ENCODE data around the gene MARK1. TPM values are rescaled to one million over a fixed set of nuclear protein-coding genes. Genes with fewer than 3 reads are reported as not detected.
A peak's percentile ranks its signal among the peaks of the same experiment; 100 is the strongest.

The MARK1 gene
- total RNA-seq, 1 experiment from 2014 or later: 1.3 TPM

- H3K79me2 ChIP-seq (ENCODE audit: low read length): no peaks in the 10 kb centered on the region
- H2AFZ ChIP-seq (ENCODE audit: low read length): no peak overlapping the region
- H3K9ac ChIP-seq (ENCODE audit: low read length): peak overlapping the region; percentile 48; the same call in 1 of the 2 replicates
- H3K27ac ChIP-seq (ENCODE audit: low read length): peak overlapping the region; percentile 41; the same call in 1 of the 2 replicates
- peaks cover 52% of the 10 kb centered on the region for H3K4me1 ChIP-seq (ENCODE audit: low read length)
- H3K27me3 ChIP-seq (ENCODE audit: low read length): no peaks in the 10 kb centered on the region
- no peaks in the 10 kb centered on the region for H3K36me3 ChIP-seq (ENCODE audit: insufficient read depth, low read length)
- H3K4me3 ChIP-seq (ENCODE audit: low read length): no peak overlapping the region
- no peaks in the 10 kb centered on the region for H3K9me2 ChIP-seq (replicated peaks; ENCODE audit: insufficient read depth, low read length)
- no peak for DNase-seq
- no peaks in the 10 kb centered on the region for H3K9me3 ChIP-seq (ENCODE audit: low read length)
- H4K20me1 ChIP-seq (ENCODE audit: insufficient read depth, low read depth, low read length): no peaks in the 10 kb centered on the region
- peak overlapping the region; percentile 22 for H3K4me2 ChIP-seq (ENCODE audit: low read depth, low read length, poor library complexity, severe bottlenecking)
Measured at GRCh38 chr1:220696863-220697231, 168.9 kb downstream of the MARK1 start.

DNA sequence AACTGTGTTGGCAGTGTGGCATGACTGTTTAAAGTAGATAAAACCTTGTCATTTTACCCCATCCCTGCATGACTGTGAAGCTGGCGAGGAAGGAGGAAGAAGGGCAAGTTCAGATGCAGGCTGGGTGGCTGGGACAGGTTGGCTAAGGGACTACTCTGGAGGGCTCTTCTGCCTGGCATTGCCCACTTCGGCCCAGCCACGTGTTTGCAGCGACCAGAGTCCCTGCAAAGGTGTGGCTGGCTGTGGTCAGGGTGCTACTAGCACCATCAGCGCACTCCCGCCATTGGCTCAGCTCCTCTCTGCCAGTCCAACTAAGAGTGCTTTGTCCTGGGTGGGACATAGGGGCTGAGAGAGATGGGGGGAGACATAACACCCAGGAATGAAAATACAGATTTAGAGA is 169.4 kb downstream of the MARK1 start:
- no peaks in the 10 kb centered on the region for H3K27me3 ChIP-seq (ENCODE audit: low read length)
- no peaks in the 10 kb centered on the region for H3K79me2 ChIP-seq (ENCODE audit: low read length)
- H2AFZ ChIP-seq (ENCODE audit: low read length): no peak overlapping the region
- H3K9me2 ChIP-seq (replicated peaks; ENCODE audit: insufficient read depth, low read length): no peaks in the 10 kb centered on the region
- DNase-seq: no peak
- H3K9ac ChIP-seq (ENCODE audit: low read length): peak overlapping the region; percentile 48
- H3K36me3 ChIP-seq (ENCODE audit: insufficient read depth, low read length): no peaks in the 10 kb centered on the region
- peaks cover 57% of the 10 kb centered on the region for H3K4me1 ChIP-seq (ENCODE audit: low read length)
- no peak overlapping the region for H3K4me3 ChIP-seq (ENCODE audit: low read length)
- H3K9me3 ChIP-seq (ENCODE audit: low read length): no peaks in the 10 kb centered on the region
- peak overlapping the region; percentile 22 for H3K4me2 ChIP-seq (ENCODE audit: low read depth, low read length, poor library complexity, severe bottlenecking)
- no peaks in the 10 kb centered on the region for H4K20me1 ChIP-seq (ENCODE audit: insufficient read depth, low read depth, low read length)
- H3K27ac ChIP-seq (ENCODE audit: low read length): peak overlapping the region; percentile 41; the same call in 1 of the 2 replicates

DNA sequence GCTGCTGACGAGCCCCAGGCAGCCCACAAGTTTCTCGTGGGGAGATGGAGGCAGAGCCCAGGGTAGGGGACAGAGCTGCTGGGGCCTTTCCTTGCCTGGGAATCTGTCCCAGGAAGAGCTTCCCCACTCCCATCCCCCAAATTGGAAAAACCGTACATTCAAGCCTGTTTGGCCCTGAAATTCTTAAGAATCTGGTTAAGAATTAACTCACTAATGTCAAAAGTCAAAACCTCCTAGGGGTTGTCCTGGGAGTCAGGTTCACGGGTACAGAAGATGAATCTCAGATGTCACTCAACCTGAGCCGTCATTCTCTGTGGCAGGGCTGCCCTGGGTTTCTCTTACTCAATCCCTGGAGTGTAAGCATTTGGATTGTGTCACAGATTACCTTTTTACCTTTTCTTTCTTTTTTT is 170.7 kb downstream of the MARK1 start:
- Histone ChIP-seq H3K9ac (ENCODE audit: low read length) (peak overlapping the region; percentile 48; the same call in 1 of the 2 replicates), H3K27me3 (ENCODE audit: low read length) (no peaks in the 10 kb centered on the region), H3K4me1 (ENCODE audit: low read length) (peaks cover 70% of the 10 kb centered on the region), H3K9me3 (ENCODE audit: low read length) (no peaks in the 10 kb centered on the region), H3K4me2 (ENCODE audit: low read depth, low read length, poor library complexity, severe bottlenecking) (no peak overlapping the region), H3K27ac (ENCODE audit: low read length) (peak overlapping the region; percentile 96; the same call in 1 of the 2 replicates), H2AFZ (ENCODE audit: low read length) (no peak overlapping the region), H3K4me3 (ENCODE audit: low read length) (no peak overlapping the region), H4K20me1 (ENCODE audit: insufficient read depth, low read depth, low read length) (no peaks in the 10 kb centered on the region), H3K36me3 (ENCODE audit: insufficient read depth, low read length) (no peaks in the 10 kb centered on the region), H3K9me2 (replicated peaks; ENCODE audit: insufficient read depth, low read length) (no peaks in the 10 kb centered on the region), H3K79me2 (ENCODE audit: low read length) (no peaks in the 10 kb centered on the region)
- no peak for DNase-seq

- Histone ChIP-seq H3K4me2 (ENCODE audit: low read depth, low read length, poor library complexity, severe bottlenecking) (no peak overlapping the region), H2AFZ (ENCODE audit: low read length) (no peak overlapping the region), H3K9ac (ENCODE audit: low read length) (peak overlapping the region; percentile 48), H3K4me1 (ENCODE audit: low read length) (peaks cover 74% of the 10 kb centered on the region), H3K36me3 (ENCODE audit: insufficient read depth, low read length) (no peaks in the 10 kb centered on the region), H3K27me3 (ENCODE audit: low read length) (no peaks in the 10 kb centered on the region), H3K27ac (ENCODE audit: low read length) (peak overlapping the region; percentile 96; the same call in 1 of the 2 replicates), H3K4me3 (ENCODE audit: low read length) (no peak overlapping the region), H4K20me1 (ENCODE audit: insufficient read depth, low read depth, low read length) (no peaks in the 10 kb centered on the region), H3K79me2 (ENCODE audit: low read length) (no peaks in the 10 kb centered on the region), H3K9me2 (replicated peaks; ENCODE audit: insufficient read depth, low read length) (no peaks in the 10 kb centered on the region), H3K9me3 (ENCODE audit: low read length) (no peaks in the 10 kb centered on the region)
- no peak for DNase-seq
Measured at GRCh38 chr1:220699044-220699443, 171.1 kb downstream of the MARK1 start.

GRCh38 chr1:220700556-220701179 is 172.7 kb downstream of the MARK1 start:
- Histone ChIP-seq H3K9me2 (replicated peaks; ENCODE audit: insufficient read depth, low read length) (no peaks in the 10 kb centered on the region), H3K9me3 (ENCODE audit: low read length) (no peaks in the 10 kb centered on the region), H3K36me3 (ENCODE audit: insufficient read depth, low read length) (no peaks in the 10 kb centered on the region), H3K4me3 (ENCODE audit: low read length) (no peak overlapping the region), H3K9ac (ENCODE audit: low read length) (peak overlapping the region; percentile 59), H4K20me1 (ENCODE audit: insufficient read depth, low read depth, low read length) (no peaks in the 10 kb centered on the region), H3K27ac (ENCODE audit: low read length) (peak overlapping the region; percentile 96), H2AFZ (ENCODE audit: low read length) (no peak overlapping the region), H3K27me3 (ENCODE audit: low read length) (no peaks in the 10 kb centered on the region), H3K4me2 (ENCODE audit: low read depth, low read length, poor library complexity, severe bottlenecking) (peak overlapping the region; percentile 64), H3K4me1 (ENCODE audit: low read length) (peaks cover 87% of the 10 kb centered on the region), H3K79me2 (ENCODE audit: low read length) (no peaks in the 10 kb centered on the region)
- DNase-seq: peak; percentile 65

DNA sequence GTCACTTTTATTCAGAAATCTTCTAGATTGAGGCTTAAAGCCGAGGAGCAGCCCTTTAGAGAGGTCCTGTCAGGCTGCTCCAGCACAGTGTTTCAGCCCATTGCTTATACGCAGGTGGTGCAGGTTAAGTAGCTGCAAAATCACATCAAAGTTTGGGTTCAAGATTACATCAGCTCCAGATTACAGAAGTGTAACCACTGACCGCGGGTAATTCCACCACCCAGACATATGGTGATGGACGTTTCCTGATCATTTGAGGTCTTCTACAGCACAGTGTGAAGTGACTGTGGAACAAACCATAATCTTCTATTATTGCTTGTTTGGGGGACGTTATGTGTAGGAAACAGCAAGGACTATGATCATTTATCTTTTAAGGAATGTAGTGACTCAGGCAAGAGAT is 174.0 kb downstream of the MARK1 start:
- Histone ChIP-seq H3K4me1 (ENCODE audit: low read length) (peaks cover 97% of the 10 kb centered on the region), H3K79me2 (ENCODE audit: low read length) (no peaks in the 10 kb centered on the region), H3K27ac (ENCODE audit: low read length) (peak overlapping the region; percentile 96), H3K9me2 (replicated peaks; ENCODE audit: insufficient read depth, low read length) (no peaks in the 10 kb centered on the region), H3K4me2 (ENCODE audit: low read depth, low read length, poor library complexity, severe bottlenecking) (peak overlapping the region; percentile 64), H3K36me3 (ENCODE audit: insufficient read depth, low read length) (no peaks in the 10 kb centered on the region), H3K9ac (ENCODE audit: low read length) (peak overlapping the region; percentile 59), H3K9me3 (ENCODE audit: low read length) (no peaks in the 10 kb centered on the region), H3K4me3 (ENCODE audit: low read length) (peak overlapping the region; percentile 4; the same call in 1 of the 2 replicates), H2AFZ (ENCODE audit: low read length) (no peak overlapping the region), H3K27me3 (ENCODE audit: low read length) (no peaks in the 10 kb centered on the region), H4K20me1 (ENCODE audit: insufficient read depth, low read depth, low read length) (no peaks in the 10 kb centered on the region)
- DNase-seq: peak; percentile 85

- Histone ChIP-seq H2AFZ (ENCODE audit: low read length) (no peak overlapping the region), H3K9me3 (ENCODE audit: low read length) (no peaks in the 10 kb centered on the region), H3K79me2 (ENCODE audit: low read length) (no peaks in the 10 kb centered on the region)
Measured at GRCh38 chr1:220702733-220703270, 174.9 kb downstream of the MARK1 start.

GRCh38 chr1:220703305-220703704 is 175.4 kb downstream of the MARK1 start:
- no peak overlapping the region for H2AFZ ChIP-seq (ENCODE audit: low read length)
- H3K27me3 ChIP-seq (ENCODE audit: low read length): no peaks in the 10 kb centered on the region

More at GRCh38 chr1:220702733-220703270, 174.9 kb downstream of the MARK1 start:
- Histone ChIP-seq H3K4me2 (ENCODE audit: low read depth, low read length, poor library complexity, severe bottlenecking) (peak overlapping the region; percentile 64), H3K27me3 (ENCODE audit: low read length) (no peaks in the 10 kb centered on the region), H3K9me2 (replicated peaks; ENCODE audit: insufficient read depth, low read length) (no peaks in the 10 kb centered on the region), H3K9ac (ENCODE audit: low read length) (peak overlapping the region; percentile 78), H3K36me3 (ENCODE audit: insufficient read depth, low read length) (no peaks in the 10 kb centered on the region), H4K20me1 (ENCODE audit: insufficient read depth, low read depth, low read length) (no peaks in the 10 kb centered on the region), H3K4me1 (ENCODE audit: low read length) (peaks cover 97% of the 10 kb centered on the region), H3K4me3 (ENCODE audit: low read length) (peak overlapping the region; percentile 38; the same call in 1 of the 2 replicates), H3K27ac (ENCODE audit: low read length) (peak overlapping the region; percentile 96)
- DNase-seq: peak; percentile 95

More at GRCh38 chr1:220703305-220703704, 175.4 kb downstream of the MARK1 start:
- peak overlapping the region; percentile 38; the same call in 1 of the 2 replicates for H3K4me3 ChIP-seq (ENCODE audit: low read length)
- H3K36me3 ChIP-seq (ENCODE audit: insufficient read depth, low read length): no peaks in the 10 kb centered on the region
- peak overlapping the region; percentile 96 for H3K27ac ChIP-seq (ENCODE audit: low read length)
- H3K4me2 ChIP-seq (ENCODE audit: low read depth, low read length, poor library complexity, severe bottlenecking): peak overlapping the region; percentile 64
- no peaks in the 10 kb centered on the region for H4K20me1 ChIP-seq (ENCODE audit: insufficient read depth, low read depth, low read length)
- H3K9me2 ChIP-seq (replicated peaks; ENCODE audit: insufficient read depth, low read length): no peaks in the 10 kb centered on the region
- no peaks in the 10 kb centered on the region for H3K79me2 ChIP-seq (ENCODE audit: low read length)
- peak overlapping the region; percentile 78 for H3K9ac ChIP-seq (ENCODE audit: low read length)
- peak; percentile 79 for DNase-seq
- peaks cover 97% of the 10 kb centered on the region for H3K4me1 ChIP-seq (ENCODE audit: low read length)
- H3K9me3 ChIP-seq (ENCODE audit: low read length): no peaks in the 10 kb centered on the region
